K562 (cell line): Measurements from ENCODE around the gene RPL7A. TPM values are rescaled to one million over a fixed set of nuclear protein-coding genes. Genes with fewer than 3 reads are reported as not detected.
A peak's percentile ranks its signal among the peaks of the same experiment; 100 is the strongest.

Experiments used
- BCOR ChIP-seq: fragments of 450-650 bp; IDR thresholded peaks from 2 replicates; pipeline ENCODE4 v1.6.1; 2016
- CBFB ChIP-seq: sonication (generic); formaldehyde crosslinking; IDR thresholded peaks from 2 replicates; pipeline ENCODE4 v1.4.0; 2020; ENCODE audit warnings: mild to moderate bottlenecking, missing genetic modification reagents
- FOXA3 ChIP-seq, 2 experiments: fragments of 450-650 bp in 1 of 2; sonication (generic) in 1 of 2; formaldehyde crosslinking; IDR thresholded peaks in 1 of 2; conservative IDR thresholded peaks in 1 of 2; 2 replicates each; pipeline versions ENCODE4 v1.4.0 to v1.8.0; 2020 to 2022; ENCODE audit warnings: mild to moderate bottlenecking in 2 of 2, missing genetic modification reagents in 1 of 2
- KLF6 ChIP-seq: fragments of 250-450 bp; sonication (Bioruptor Pico); IDR thresholded peaks from 2 replicates; pipeline ENCODE4 v1.4.0; 2020; ENCODE audit warnings: mild to moderate bottlenecking, moderate library complexity, borderline replicate concordance
- NRF1 ChIP-seq, 2 experiments: fragments of 450-650 bp; IDR thresholded peaks in 1 of 2; conservative IDR thresholded peaks in 1 of 2; 2 replicates each; pipeline ENCODE4 v1.6.1; 2014; ENCODE audit warnings: mild to moderate bottlenecking in 2 of 2
- RHOXF2B ChIP-seq: fragments of 250-450 bp; sonication (Bioruptor Pico); conservative IDR thresholded peaks from 2 replicates; pipeline ENCODE4 v1.5.1; 2021
- YY1 ChIP-seq, 3 experiments: IDR thresholded peaks; 2 replicates each; pipeline ENCODE4 v1.6.1; 2011; ENCODE audit warnings: low read length in 2 of 3, mild to moderate bottlenecking in 2 of 3, moderate library complexity in 2 of 3, borderline replicate concordance in 1 of 3, control low read depth in 1 of 3, low read depth in 1 of 3; ENCODE audit not compliant: insufficient read depth in 3 of 3, insufficient replicate concordance in 2 of 3, control insufficient read depth in 1 of 3, insufficient read length in 1 of 3; ENCODE audit errors: extremely low read depth in 1 of 3
- ZNF274 ChIP-seq: IDR thresholded peaks from 2 replicates; pipeline ENCODE4 v1.6.1; 2011; ENCODE audit warnings: low read depth, mild to moderate bottlenecking, low read length, moderate library complexity, borderline replicate concordance
- ZNF583 ChIP-seq: fragments of 250-450 bp; sonication (Bioruptor Pico); IDR thresholded peaks from 2 replicates; pipeline ENCODE4 v1.4.0; 2020
- ZSCAN29 ChIP-seq: fragments of 450-650 bp; IDR thresholded peaks from 2 replicates; pipeline ENCODE4 v1.6.1; 2017
- polyA plus RNA-seq, 8 experiments: library from polyadenylated mRNA; depleted of rRNA in 4 of 8; stranded (reverse) in 5 of 8; unstranded in 3 of 8; fragments of >200 nt; fragmentation: Nextera tagmentation in 2 of 8; fragmentation: Illumina TruSeq in 1 of 8; extraction: Ambion mirVana in 2 of 8; extraction: Trizol in 1 of 8; gene quantifications; 2 replicates each; pipeline versions ENCODE4 v1.2.1 to v1.2.3, GENCODE V29; 2011 to 2014; ENCODE audit warnings: inconsistent platforms in 1 of 8, missing spikeins in 1 of 8
- total RNA-seq, 7 experiments: library from RNA; depleted of rRNA in 6 of 7; stranded (reverse); fragments of >200 nt in 6 of 7; fragmentation: Illumina TruSeq in 2 of 7; extraction: Trizol in 2 of 7; gene quantifications; 2 replicates each; pipeline versions ENCODE4 v1.2.1 to v1.2.3, GENCODE V29; 2011 to 2021; ENCODE audit warnings: low replicate concordance in 1 of 7
- TF ChIP-seq, protein P1 (sequence below): sonication (generic); formaldehyde crosslinking; IDR thresholded peaks from 2 replicates; pipeline ENCODE4 v1.8.1; 2022; ENCODE audit warnings: missing genetic modification reagents
- TF ChIP-seq, protein P2 (sequence below), 2 experiments: fragments of 450-650 bp in 1 of 2; sonication (generic) in 1 of 2; formaldehyde crosslinking; conservative IDR thresholded peaks; 2 replicates each; pipeline versions ENCODE4 v1.4.0 to v1.8.1; 2020 to 2022; ENCODE audit warnings: mild to moderate bottlenecking in 1 of 2, missing genetic modification reagents in 1 of 2
- TF ChIP-seq, protein P3 (sequence below): fragments of 250-450 bp; sonication (Bioruptor Pico); IDR thresholded peaks from 2 replicates; pipeline ENCODE4 v1.5.0; 2020; ENCODE audit warnings: mild to moderate bottlenecking
- TF ChIP-seq, protein P4 (sequence below): sonication (generic); formaldehyde crosslinking; IDR thresholded peaks from 2 replicates; pipeline ENCODE4 v1.8.0; 2023; ENCODE audit warnings: missing genetic modification reagents, mild to moderate bottlenecking, borderline replicate concordance
- TF ChIP-seq, protein P5 (sequence below): fragments of 450-650 bp; IDR thresholded peaks from 2 replicates; pipeline ENCODE4 v1.6.1; 2017; ENCODE audit warnings: mild to moderate bottlenecking, moderate library complexity

The RPL7A gene
- total and polyA plus RNA-seq, 9 of the 15 experiments (the other 6 are each of a cell fraction or from before 2014, with no cell fraction given): 1,935 to 3,760 (median 2,652) TPM

DNA sequence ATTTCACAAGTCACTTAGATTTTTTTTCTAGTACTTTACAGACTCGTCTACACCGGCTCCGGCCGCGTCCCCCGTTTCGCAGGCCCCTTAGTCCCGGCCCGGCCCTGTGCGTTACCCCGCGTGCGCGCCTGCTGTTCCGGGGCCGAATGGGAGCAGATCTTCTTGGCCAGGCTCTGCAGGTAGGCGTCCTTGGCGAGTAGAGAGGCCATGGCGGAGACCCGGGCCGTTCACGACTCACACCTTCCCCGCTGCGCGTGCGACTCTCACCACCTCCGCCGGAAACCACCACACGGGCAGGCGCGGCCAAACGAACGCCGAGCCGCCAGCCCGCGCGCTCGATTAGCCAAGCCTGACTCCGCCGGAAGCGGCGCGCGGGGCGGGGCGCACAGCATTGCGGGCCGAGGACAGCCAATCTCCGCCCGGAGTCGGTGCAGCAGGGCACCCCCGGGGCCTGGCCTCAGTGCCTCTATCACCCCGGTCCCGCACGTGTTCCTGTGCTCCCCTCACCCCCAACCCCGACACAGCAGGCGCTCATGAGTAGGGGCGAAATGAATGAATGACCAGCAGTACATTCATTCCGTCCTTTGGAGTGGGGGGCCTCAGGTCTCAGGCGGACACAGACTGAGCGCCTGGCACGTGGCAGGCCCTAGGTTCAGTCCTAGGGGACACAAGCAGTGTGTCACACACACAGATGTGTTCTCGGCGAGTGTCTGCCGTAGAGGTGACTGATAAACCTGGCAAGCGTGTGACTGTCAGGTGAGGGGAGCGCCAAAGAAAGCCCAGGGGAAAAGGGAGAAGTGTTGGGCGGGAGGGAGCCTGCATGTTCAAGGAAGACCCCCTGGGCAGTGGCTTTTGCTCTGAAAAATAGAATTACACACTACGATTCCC is 11.8 kb upstream of the RPL7A start, which contains the start of gene SURF6 (continued):
- TF ChIP-seq, protein P1, sequence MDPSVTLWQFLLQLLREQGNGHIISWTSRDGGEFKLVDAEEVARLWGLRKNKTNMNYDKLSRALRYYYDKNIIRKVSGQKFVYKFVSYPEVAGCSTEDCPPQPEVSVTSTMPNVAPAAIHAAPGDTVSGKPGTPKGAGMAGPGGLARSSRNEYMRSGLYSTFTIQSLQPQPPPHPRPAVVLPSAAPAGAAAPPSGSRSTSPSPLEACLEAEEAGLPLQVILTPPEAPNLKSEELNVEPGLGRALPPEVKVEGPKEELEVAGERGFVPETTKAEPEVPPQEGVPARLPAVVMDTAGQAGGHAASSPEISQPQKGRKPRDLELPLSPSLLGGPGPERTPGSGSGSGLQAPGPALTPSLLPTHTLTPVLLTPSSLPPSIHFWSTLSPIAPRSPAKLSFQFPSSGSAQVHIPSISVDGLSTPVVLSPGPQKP: no peak
- TF ChIP-seq KLF6 (CRISPR knock-in tag) (no peak), ZSCAN29 (peak; percentile 97), YY1 (IDR thresholded peaks at IDR 0.05; ENCODE audit: borderline replicate concordance in 1 of 3, control insufficient read depth in 1 of 3, extremely low read depth in 1 of 3, insufficient read depth in 3 of 3, insufficient read length in 1 of 3, insufficient replicate concordance in 2 of 3, low read depth in 1 of 3, low read length in 2 of 3) (peak in 2 of 3 experiments; percentile 82 to 90), CBFB (peak; percentile 94; the same call in 1 of the 2 replicates), BCOR (no peak), ZNF583 (CRISPR knock-in tag) (peak; percentile 23; the same call in 1 of the 2 replicates), NRF1 (conservative IDR thresholded peaks at IDR 0.05 in 1 of 2, IDR thresholded peaks at IDR 0.05 in 1 of 2) (peak; percentile 84 to 88), FOXA3 (CRISPR knock-in tag; conservative IDR thresholded peaks at IDR 0.05 in 1 of 2, IDR thresholded peaks at IDR 0.05 in 1 of 2) (peak in 1 of 2 experiments; percentile 61; a peak in 1 of 4 replicates), RHOXF2B (CRISPR knock-in tag) (no peak), ZNF274 (no peak)
- TF ChIP-seq, protein P2, sequence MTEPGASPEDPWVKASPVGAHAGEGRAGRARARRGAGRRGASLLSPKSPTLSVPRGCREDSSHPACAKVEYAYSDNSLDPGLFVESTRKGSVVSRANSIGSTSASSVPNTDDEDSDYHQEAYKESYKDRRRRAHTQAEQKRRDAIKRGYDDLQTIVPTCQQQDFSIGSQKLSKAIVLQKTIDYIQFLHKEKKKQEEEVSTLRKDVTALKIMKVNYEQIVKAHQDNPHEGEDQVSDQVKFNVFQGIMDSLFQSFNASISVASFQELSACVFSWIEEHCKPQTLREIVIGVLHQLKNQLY (CRISPR knock-in tag; conservative IDR thresholded peaks at IDR 0.05): no peak
- TF ChIP-seq, protein P3, sequence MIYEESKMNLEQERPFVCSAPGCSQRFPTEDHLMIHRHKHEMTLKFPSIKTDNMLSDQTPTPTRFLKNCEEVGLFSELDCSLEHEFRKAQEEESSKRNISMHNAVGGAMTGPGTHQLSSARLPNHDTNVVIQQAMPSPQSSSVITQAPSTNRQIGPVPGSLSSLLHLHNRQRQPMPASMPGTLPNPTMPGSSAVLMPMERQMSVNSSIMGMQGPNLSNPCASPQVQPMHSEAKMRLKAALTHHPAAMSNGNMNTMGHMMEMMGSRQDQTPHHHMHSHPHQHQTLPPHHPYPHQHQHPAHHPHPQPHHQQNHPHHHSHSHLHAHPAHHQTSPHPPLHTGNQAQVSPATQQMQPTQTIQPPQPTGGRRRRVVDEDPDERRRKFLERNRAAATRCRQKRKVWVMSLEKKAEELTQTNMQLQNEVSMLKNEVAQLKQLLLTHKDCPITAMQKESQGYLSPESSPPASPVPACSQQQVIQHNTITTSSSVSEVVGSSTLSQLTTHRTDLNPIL: no peak
- TF ChIP-seq, protein P4, sequence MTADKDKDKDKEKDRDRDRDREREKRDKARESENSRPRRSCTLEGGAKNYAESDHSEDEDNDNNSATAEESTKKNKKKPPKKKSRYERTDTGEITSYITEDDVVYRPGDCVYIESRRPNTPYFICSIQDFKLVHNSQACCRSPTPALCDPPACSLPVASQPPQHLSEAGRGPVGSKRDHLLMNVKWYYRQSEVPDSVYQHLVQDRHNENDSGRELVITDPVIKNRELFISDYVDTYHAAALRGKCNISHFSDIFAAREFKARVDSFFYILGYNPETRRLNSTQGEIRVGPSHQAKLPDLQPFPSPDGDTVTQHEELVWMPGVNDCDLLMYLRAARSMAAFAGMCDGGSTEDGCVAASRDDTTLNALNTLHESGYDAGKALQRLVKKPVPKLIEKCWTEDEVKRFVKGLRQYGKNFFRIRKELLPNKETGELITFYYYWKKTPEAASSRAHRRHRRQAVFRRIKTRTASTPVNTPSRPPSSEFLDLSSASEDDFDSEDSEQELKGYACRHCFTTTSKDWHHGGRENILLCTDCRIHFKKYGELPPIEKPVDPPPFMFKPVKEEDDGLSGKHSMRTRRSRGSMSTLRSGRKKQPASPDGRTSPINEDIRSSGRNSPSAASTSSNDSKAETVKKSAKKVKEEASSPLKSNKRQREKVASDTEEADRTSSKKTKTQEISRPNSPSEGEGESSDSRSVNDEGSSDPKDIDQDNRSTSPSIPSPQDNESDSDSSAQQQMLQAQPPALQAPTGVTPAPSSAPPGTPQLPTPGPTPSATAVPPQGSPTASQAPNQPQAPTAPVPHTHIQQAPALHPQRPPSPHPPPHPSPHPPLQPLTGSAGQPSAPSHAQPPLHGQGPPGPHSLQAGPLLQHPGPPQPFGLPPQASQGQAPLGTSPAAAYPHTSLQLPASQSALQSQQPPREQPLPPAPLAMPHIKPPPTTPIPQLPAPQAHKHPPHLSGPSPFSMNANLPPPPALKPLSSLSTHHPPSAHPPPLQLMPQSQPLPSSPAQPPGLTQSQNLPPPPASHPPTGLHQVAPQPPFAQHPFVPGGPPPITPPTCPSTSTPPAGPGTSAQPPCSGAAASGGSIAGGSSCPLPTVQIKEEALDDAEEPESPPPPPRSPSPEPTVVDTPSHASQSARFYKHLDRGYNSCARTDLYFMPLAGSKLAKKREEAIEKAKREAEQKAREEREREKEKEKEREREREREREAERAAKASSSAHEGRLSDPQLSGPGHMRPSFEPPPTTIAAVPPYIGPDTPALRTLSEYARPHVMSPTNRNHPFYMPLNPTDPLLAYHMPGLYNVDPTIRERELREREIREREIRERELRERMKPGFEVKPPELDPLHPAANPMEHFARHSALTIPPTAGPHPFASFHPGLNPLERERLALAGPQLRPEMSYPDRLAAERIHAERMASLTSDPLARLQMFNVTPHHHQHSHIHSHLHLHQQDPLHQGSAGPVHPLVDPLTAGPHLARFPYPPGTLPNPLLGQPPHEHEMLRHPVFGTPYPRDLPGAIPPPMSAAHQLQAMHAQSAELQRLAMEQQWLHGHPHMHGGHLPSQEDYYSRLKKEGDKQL (CRISPR knock-in tag): no peak
- TF ChIP-seq, protein P5, sequence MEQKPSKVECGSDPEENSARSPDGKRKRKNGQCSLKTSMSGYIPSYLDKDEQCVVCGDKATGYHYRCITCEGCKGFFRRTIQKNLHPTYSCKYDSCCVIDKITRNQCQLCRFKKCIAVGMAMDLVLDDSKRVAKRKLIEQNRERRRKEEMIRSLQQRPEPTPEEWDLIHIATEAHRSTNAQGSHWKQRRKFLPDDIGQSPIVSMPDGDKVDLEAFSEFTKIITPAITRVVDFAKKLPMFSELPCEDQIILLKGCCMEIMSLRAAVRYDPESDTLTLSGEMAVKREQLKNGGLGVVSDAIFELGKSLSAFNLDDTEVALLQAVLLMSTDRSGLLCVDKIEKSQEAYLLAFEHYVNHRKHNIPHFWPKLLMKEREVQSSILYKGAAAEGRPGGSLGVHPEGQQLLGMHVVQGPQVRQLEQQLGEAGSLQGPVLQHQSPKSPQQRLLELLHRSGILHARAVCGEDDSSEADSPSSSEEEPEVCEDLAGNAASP: no peak
